Left lung (tissue), 14 donors: ENCODE data around the gene ELMO2. TPM values are rescaled to one million over a fixed set of nuclear protein-coding genes. Genes with fewer than 3 reads are reported as not detected.

ENCODE experiments used
- ATAC-seq: fragments of 200-7000 bp; cut with Tn5 transposase; one replicate; pipeline ENCODE4 v1.9.1; 2020; ENCODE audit warnings: moderate library complexity
- DNase-seq, 4 donors: peaks; one replicate each; pipeline ENCODE4 v3.0.0-alpha.2; 2013 to 2020
- H3K27ac ChIP-seq, 2 donors: fragments of 200-600 bp; sonication (generic) in 1 of 2; one replicate each; pipeline versions ENCODE4 v1.5.0 to v1.8.0; 2020 to 2021
- H3K27me3 ChIP-seq, 2 donors: fragments of 200-600 bp; sonication (generic) in 1 of 2; one replicate each; pipeline versions ENCODE4 v1.5.0 to v1.8.0; 2020 to 2021
- H3K36me3 ChIP-seq, 2 donors: fragments of 200-600 bp; sonication (generic) in 1 of 2; one replicate each; pipeline versions ENCODE4 v1.5.0 to v1.8.0; 2020 to 2021
- H3K4me1 ChIP-seq, 2 donors: fragments of 200-600 bp; one replicate each; pipeline ENCODE4 v1.8.0; 2021
- H3K4me3 ChIP-seq, 2 donors: fragments of 200-600 bp; sonication (generic) in 1 of 2; one replicate each; pipeline versions ENCODE4 v1.5.0 to v1.8.0; 2020 to 2021; ENCODE audit warnings: mild to moderate bottlenecking in 1 of 2
- H3K9me3 ChIP-seq, 2 donors: fragments of 200-600 bp; sonication (generic) in 1 of 2; one replicate each; pipeline versions ENCODE4 v1.5.0 to v1.8.0; 2020 to 2021
- intact Hi-C, 2 donors: fragments of 100-400 bp; cut with DNase I; formaldehyde crosslinking; loops; one replicate each; pipeline versions ENCODE4 v1.11.2 to v1.14.2; 2022
- long read RNA-seq, 12 donors: library from polyadenylated mRNA in 2 of 12; unstranded in 2 of 12; transcript quantifications; one replicate each; pipeline ENCODE4 v2.0.0 and lab custom pipeline, GENCODE V29; 2019 to 2026
- polyA plus RNA-seq, 6 donors: library from polyadenylated mRNA; unstranded; fragments of 120-200 nt; gene quantifications; one replicate each; pipeline ENCODE4 v1.2.1, GENCODE V29; 2013; ENCODE audit not compliant: insufficient read length in 6 of 6
- total RNA-seq, 2 donors: library from RNA; stranded (reverse); fragmentation: NEBNext Ultra II Directional; extraction: Animal tissue kit (Norgen Biotek cat#: 25700); gene quantifications; one replicate each; pipeline ENCODE4 v1.2.1, GENCODE V29; 2021
- TF ChIP-seq, protein P1 (sequence below), 2 donors: fragments of 200-600 bp; sonication (generic) in 1 of 2; IDR thresholded peaks; one replicate each; pipeline versions ENCODE4 v1.5.0 to v1.8.0; 2021; ENCODE audit warnings: antibody characterized with exemption in 2 of 2
- donor health status: DM: no; HTN: yes; CAD: no.
- donor health status: DM: no; HTN: no; CAD: no.

The ELMO2 gene, protein sequence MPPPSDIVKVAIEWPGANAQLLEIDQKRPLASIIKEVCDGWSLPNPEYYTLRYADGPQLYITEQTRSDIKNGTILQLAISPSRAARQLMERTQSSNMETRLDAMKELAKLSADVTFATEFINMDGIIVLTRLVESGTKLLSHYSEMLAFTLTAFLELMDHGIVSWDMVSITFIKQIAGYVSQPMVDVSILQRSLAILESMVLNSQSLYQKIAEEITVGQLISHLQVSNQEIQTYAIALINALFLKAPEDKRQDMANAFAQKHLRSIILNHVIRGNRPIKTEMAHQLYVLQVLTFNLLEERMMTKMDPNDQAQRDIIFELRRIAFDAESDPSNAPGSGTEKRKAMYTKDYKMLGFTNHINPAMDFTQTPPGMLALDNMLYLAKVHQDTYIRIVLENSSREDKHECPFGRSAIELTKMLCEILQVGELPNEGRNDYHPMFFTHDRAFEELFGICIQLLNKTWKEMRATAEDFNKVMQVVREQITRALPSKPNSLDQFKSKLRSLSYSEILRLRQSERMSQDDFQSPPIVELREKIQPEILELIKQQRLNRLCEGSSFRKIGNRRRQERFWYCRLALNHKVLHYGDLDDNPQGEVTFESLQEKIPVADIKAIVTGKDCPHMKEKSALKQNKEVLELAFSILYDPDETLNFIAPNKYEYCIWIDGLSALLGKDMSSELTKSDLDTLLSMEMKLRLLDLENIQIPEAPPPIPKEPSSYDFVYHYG
- total RNA-seq (10 to 100 TPM; 56.2 to 58.3 TPM), polyA plus RNA-seq (10 to 100 TPM; 58.8 to 79.1 (median 63.5) TPM)
- long read RNA-seq, donor 1, partial matches to known transcripts: 0 of 5 reads
- long read RNA-seq, donor 1, other reads (novel, unspliced or antisense): 0 of 5 reads
- long read RNA-seq, donor 2, partial matches to known transcripts: 0 of 2 reads
- long read RNA-seq, donor 2, other reads (novel, unspliced or antisense): 0 of 2 reads
- long read RNA-seq, donor 3, partial matches to known transcripts: 0 of 2 reads
- long read RNA-seq, donor 3, other reads (novel, unspliced or antisense): 0 of 2 reads
- long read RNA-seq, donor 4, partial matches to known transcripts: 3 of 7 reads
- long read RNA-seq, donor 4, other reads (novel, unspliced or antisense): 3 of 7 reads
- long read RNA-seq, donor 5, partial matches to known transcripts: 0 of 3 reads
- long read RNA-seq, donor 5, other reads (novel, unspliced or antisense): 0 of 3 reads
- long read RNA-seq, donor 6, partial matches to known transcripts: 0 of 2 reads
- long read RNA-seq, donor 6, other reads (novel, unspliced or antisense): 0 of 2 reads
- long read RNA-seq, donor 7, partial matches to known transcripts: 0 of 2 reads
- long read RNA-seq, donor 7, other reads (novel, unspliced or antisense): 0 of 2 reads
- long read RNA-seq, donor 8, partial matches to known transcripts: 0 of 4 reads
- long read RNA-seq, donor 8, other reads (novel, unspliced or antisense): 0 of 4 reads
- long read RNA-seq, donor 9: 0 reads
- long read RNA-seq, donor 10, partial matches to known transcripts: 2 of 7 reads
- long read RNA-seq, donor 10, other reads (novel, unspliced or antisense): 5 of 7 reads
- long read RNA-seq, donor 11, partial matches to known transcripts: 0 of 5 reads
- long read RNA-seq, donor 11, other reads (novel, unspliced or antisense): 0 of 5 reads
- long read RNA-seq, donor 12, partial matches to known transcripts: 0 of 2 reads
- long read RNA-seq, donor 12, other reads (novel, unspliced or antisense): 0 of 2 reads

DNA sequence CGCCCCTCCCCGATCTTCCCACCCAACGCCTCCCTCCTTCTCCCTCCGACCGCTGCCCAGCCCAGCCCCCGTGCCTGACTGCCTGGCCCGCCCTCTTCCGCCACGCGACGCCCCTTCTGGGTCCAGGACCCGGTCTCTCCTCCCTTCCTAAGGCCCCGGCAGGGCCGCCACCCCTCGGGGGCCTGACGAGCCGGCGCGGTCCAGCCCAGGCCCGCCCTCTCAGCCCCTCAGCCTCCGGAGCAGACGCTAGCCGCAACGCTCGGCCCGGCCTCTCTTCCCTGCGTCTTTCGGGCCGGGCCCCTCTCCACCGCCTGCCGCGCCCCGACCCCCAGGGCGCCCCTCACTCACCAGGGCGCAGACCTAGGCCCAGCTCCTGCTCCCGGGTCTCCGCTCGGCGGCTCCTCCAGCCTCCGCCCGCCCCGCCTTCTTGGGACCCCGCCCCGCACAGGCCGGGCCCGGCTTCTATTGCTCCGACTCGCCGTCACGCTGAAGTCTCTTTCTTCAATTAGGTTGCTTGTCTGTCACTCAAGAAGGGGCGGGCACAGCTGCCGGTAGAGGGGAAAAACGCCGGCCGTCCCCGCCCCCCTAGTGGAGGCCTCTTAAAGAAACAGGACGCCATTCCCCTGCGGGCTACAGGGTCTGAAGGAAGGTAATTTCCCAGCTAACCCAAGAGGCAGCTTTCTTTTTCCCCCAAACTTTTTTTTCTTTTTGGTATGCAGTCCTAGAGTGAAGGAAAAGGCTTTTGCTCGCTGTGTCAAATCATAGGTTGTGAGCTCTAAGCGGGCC lies at the start of gene ELMO2:
Gene ELMO2 (minus strand): TSS at position 416 of the 786 bp plus-strand sequence. CDS start 12,133 bp downstream, outside the sequence.
- Histone ChIP-seq H3K36me3 (no peaks in the 10 kb centered on the region), H3K27me3 (no peaks in the 10 kb centered on the region), H3K9me3 (no peaks in the 10 kb centered on the region), H3K4me1 (peaks cover 29 to 61% of the 10 kb centered on the region in 2 donors), H3K4me3 (peak within 1 kb of the TSS; percentile 84 to 88), H3K27ac (peak within 1 kb of the TSS; percentile 93 to 94)
- DNase-seq (peak; percentile 94 to 98 (median 97)), ATAC-seq (peak; percentile 92)
- TF ChIP-seq, protein P1, sequence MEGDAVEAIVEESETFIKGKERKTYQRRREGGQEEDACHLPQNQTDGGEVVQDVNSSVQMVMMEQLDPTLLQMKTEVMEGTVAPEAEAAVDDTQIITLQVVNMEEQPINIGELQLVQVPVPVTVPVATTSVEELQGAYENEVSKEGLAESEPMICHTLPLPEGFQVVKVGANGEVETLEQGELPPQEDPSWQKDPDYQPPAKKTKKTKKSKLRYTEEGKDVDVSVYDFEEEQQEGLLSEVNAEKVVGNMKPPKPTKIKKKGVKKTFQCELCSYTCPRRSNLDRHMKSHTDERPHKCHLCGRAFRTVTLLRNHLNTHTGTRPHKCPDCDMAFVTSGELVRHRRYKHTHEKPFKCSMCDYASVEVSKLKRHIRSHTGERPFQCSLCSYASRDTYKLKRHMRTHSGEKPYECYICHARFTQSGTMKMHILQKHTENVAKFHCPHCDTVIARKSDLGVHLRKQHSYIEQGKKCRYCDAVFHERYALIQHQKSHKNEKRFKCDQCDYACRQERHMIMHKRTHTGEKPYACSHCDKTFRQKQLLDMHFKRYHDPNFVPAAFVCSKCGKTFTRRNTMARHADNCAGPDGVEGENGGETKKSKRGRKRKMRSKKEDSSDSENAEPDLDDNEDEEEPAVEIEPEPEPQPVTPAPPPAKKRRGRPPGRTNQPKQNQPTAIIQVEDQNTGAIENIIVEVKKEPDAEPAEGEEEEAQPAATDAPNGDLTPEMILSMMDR (IDR thresholded peaks at IDR 0.05): peak in 1 of 2 donors; percentile 63
- intact Hi-C loops: no loop called here

DNA sequence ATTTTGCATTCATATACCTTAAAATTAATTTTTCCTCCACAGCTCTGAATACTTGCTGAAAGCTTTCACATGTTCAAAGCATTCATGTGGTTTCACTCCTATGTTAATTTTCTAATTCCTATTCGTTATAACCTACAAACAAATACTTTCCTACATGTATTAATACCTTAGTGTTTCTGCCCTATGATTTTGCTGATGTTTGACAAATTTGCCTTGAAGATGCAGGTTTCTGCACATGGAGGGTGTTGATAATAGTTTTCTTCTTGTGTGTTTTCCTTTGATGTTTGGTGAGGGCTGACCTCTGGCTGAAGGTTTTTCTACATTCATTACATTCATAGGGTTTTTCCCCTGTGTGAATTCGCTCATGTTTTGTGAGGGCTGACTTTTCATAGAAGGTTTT lies 49.3 kb upstream of the ELMO2 start:
- H3K36me3 ChIP-seq: no peaks in the 10 kb centered on the region
- peaks cover 0 to 29% of the 10 kb centered on the region in 2 donors for H3K27me3 ChIP-seq
- no peak for DNase-seq
- TF ChIP-seq, protein P1 (IDR thresholded peaks at IDR 0.05): no peak
- no peak for ATAC-seq
- no peaks in the 10 kb centered on the region for H3K4me1 ChIP-seq
- intact Hi-C loops: no loop called here
- H3K4me3 ChIP-seq: no peak overlapping the region
- no peak overlapping the region for H3K27ac ChIP-seq
- H3K9me3 ChIP-seq: peaks cover 0 to 19% of the 10 kb centered on the region in 2 donors

DNA sequence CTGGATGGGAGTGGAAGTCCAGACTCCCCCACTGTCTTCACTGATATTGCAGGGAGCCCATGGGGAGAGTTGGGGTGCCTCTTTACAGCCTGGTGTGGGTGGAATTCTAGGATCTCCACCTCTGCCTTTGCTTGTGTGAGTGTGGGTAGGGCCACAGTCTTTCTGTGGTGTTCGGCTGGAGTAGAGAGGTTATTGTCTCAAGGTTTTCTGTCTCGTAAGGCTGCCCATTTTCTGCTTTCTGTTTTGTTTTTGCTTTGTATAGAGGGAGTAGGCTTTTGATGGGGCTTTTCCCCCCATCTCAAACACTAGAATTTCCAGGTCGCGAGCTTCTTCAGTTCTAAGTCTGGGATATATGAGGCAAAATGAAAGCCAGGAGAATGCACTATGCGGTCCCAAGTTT lies 40.4 kb upstream of the ELMO2 start:
- Histone ChIP-seq H3K4me3 (no peak overlapping the region), H3K27ac (no peak overlapping the region), H3K36me3 (no peaks in the 10 kb centered on the region), H3K9me3 (no peaks in the 10 kb centered on the region), H3K4me1 (no peaks in the 10 kb centered on the region), H3K27me3 (peaks cover 0 to 10% of the 10 kb centered on the region in 2 donors)
- intact Hi-C loops: no loop called here
- no peak for DNase-seq
- TF ChIP-seq, protein P1 (IDR thresholded peaks at IDR 0.05): no peak
- no peak for ATAC-seq

DNA sequence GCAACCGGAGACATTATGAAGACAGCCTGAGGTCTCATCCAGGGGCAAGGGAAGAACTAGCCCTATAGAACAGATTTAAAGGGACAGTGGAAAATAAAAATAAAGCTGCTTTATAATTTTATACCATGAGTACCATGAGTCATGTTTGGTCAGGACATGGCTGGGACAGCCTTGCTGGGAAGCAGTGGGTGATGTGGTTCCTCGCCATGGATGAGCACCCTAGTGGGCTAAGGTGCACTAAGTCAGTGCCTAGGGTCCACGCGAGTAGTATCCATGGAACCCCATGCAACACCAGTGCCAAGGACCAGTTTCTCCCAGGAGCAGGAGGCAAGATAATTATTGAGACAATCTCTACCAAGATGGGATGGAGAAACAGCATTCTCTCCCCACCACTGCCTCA lies 33.4 kb upstream of the ELMO2 start:
- TF ChIP-seq, protein P1 (IDR thresholded peaks at IDR 0.05): no peak
- DNase-seq: no peak
- no peaks in the 10 kb centered on the region for H3K36me3 ChIP-seq
- intact Hi-C loops: no loop called here
- H3K27me3 ChIP-seq: no peaks in the 10 kb centered on the region
- H3K9me3 ChIP-seq: no peaks in the 10 kb centered on the region
- no peak for ATAC-seq
- H3K4me3 ChIP-seq: no peak overlapping the region
- no peak overlapping the region for H3K27ac ChIP-seq
- no peaks in the 10 kb centered on the region for H3K4me1 ChIP-seq
